Bone marrow (tissue), 2 donors: ENCODE results near the gene AUTS2.

Source experiments
- DNase-seq, 2 donors: peaks; one replicate each; lab custom pipeline; 2025; lab: John Stamatoyannopoulos, UW

AUTS2 gene

GRCh38 chr7:69818636-69819332, 220.5 kb downstream of the AUTS2 start:
- DNase-seq, result no peak

- DNase-seq, result no peak
Observed at GRCh38 chr7:69819333-69819705, 221.0 kb downstream of the AUTS2 start.

GRCh38 chr7:69820479-69821192, 222.4 kb downstream of the AUTS2 start:
- no peak for DNase-seq

GRCh38 chr7:69822386-69822785, 224.1 kb downstream of the AUTS2 start:
- no peak for DNase-seq

GRCh38 chr7:69823151-69823744, 225.0 kb downstream of the AUTS2 start:
- DNase-seq, result no peak

- DNase-seq, result no peak
Observed at GRCh38 chr7:69825113-69825972, 227.1 kb downstream of the AUTS2 start.

GRCh38 chr7:69826283-69826682, 228.0 kb downstream of the AUTS2 start:
- DNase-seq, result no peak

- DNase-seq, result no peak
Observed at GRCh38 chr7:69827140-69827539, 228.9 kb downstream of the AUTS2 start.

GRCh38 chr7:69827558-69827957, 229.3 kb downstream of the AUTS2 start:
- peak in 1 of 2 donors; percentile 81 for DNase-seq

- DNase-seq, result no peak
Observed at GRCh38 chr7:69832356-69832755, 234.1 kb downstream of the AUTS2 start.

- no peak for DNase-seq
Observed at GRCh38 chr7:69833964-69834363, 235.7 kb downstream of the AUTS2 start.

- no peak for DNase-seq
Observed at GRCh38 chr7:69836702-69837101, 238.4 kb downstream of the AUTS2 start.

- no peak for DNase-seq
Observed at GRCh38 chr7:69837387-69838068, 239.3 kb downstream of the AUTS2 start.

- DNase-seq, result no peak
Observed at GRCh38 chr7:69839782-69840181, 241.5 kb downstream of the AUTS2 start.

GRCh38 chr7:69840248-69840647, 242.0 kb downstream of the AUTS2 start:
- no peak for DNase-seq

- DNase-seq, result no peak
Observed at GRCh38 chr7:69843653-69844052, 245.4 kb downstream of the AUTS2 start.

GRCh38 chr7:69844264-69844868, 246.1 kb downstream of the AUTS2 start:
- no peak for DNase-seq

- peak in 1 of 2 donors; percentile 20 for DNase-seq
Observed at GRCh38 chr7:69845721-69846495, 247.6 kb downstream of the AUTS2 start.

- DNase-seq, result no peak
Observed at GRCh38 chr7:69847921-69848612, 249.8 kb downstream of the AUTS2 start.

- no peak for DNase-seq
Observed at GRCh38 chr7:69849268-69849667, 251.0 kb downstream of the AUTS2 start.
